HepG2 (cell line): ENCODE data around the gene PRR12. TPM values are rescaled to one million over a fixed set of nuclear protein-coding genes. Genes with fewer than 3 reads are reported as not detected.

Experiments
- DMAP1 ChIP-seq: IDR thresholded peaks from 2 replicates; pipeline ENCODE4 v1.6.1; 2016
- EZH2 ChIP-seq: conservative IDR thresholded peaks from 2 replicates; pipeline ENCODE4 v1.6.1; 2012; ENCODE audit warnings: mild to moderate bottlenecking, low read depth, low read length, moderate library complexity
- HNRNPLL ChIP-seq: fragments of 200-400 bp; formaldehyde crosslinking; IDR thresholded peaks from 2 replicates; pipeline ENCODE4 v1.6.1; 2017; ENCODE audit warnings: mild to moderate bottlenecking, low read depth, low read length; ENCODE audit not compliant: poor library complexity, severe bottlenecking
- LBX2 ChIP-seq: sonication (generic); formaldehyde crosslinking; IDR thresholded peaks from 2 replicates; pipeline ENCODE4 v1.5.0; 2020; ENCODE audit warnings: missing genetic modification reagents, mild to moderate bottlenecking, borderline replicate concordance
- PRDM10 ChIP-seq: sonication (generic); formaldehyde crosslinking; IDR thresholded peaks from 2 replicates; pipeline ENCODE4 v1.4.0; 2020; ENCODE audit warnings: low read depth, missing genetic modification reagents
- ZNF292 ChIP-seq: sonication (generic); formaldehyde crosslinking; IDR thresholded peaks from 2 replicates; pipeline ENCODE4 v1.8.1; 2022; ENCODE audit warnings: mild to moderate bottlenecking, low read depth, missing genetic modification reagents, borderline replicate concordance
- ZNF503 ChIP-seq: sonication (generic); formaldehyde crosslinking; IDR thresholded peaks from 2 replicates; pipeline ENCODE4 v1.4.0; 2020; ENCODE audit warnings: missing genetic modification reagents
- ZNF639 ChIP-seq: conservative IDR thresholded peaks from 2 replicates; pipeline ENCODE4 v1.6.1; 2018; ENCODE audit warnings: missing genetic modification reagents
- ZNF646 ChIP-seq: sonication (generic); formaldehyde crosslinking; IDR thresholded peaks from 2 replicates; pipeline ENCODE4 v1.9.0; 2021; ENCODE audit warnings: mild to moderate bottlenecking, missing genetic modification reagents
- ZNF792 ChIP-seq: IDR thresholded peaks from 2 replicates; pipeline ENCODE4 v1.6.1; 2016
- ZSCAN21 ChIP-seq: sonication (generic); formaldehyde crosslinking; IDR thresholded peaks from 2 replicates; pipeline ENCODE4 v1.8.0; 2022; ENCODE audit warnings: mild to moderate bottlenecking, missing genetic modification reagents, moderate library complexity, borderline replicate concordance
- polyA plus RNA-seq, 8 experiments: library from polyadenylated mRNA; depleted of rRNA in 3 of 8; stranded (reverse) in 7 of 8; unstranded in 1 of 8; fragments of >200 nt; fragmentation: Illumina TruSeq in 4 of 8; extraction: Trizol in 4 of 8; gene quantifications; 2 replicates each; pipeline versions ENCODE4 v1.2.1 to v1.2.3, GENCODE V29; 2011 to 2016; ENCODE audit warnings: low read depth in 4 of 8, missing spikeins in 1 of 8, mixed read lengths in 1 of 8; ENCODE audit not compliant: insufficient read depth in 1 of 8
- total RNA-seq, 5 experiments: library from RNA; depleted of rRNA; stranded (reverse); fragments of >200 nt; fragmentation: Illumina TruSeq; extraction: Trizol; gene quantifications; 2 replicates each; pipeline ENCODE4 v1.2.3, GENCODE V29; 2016; ENCODE audit warnings: low read depth in 1 of 5

The PRR12 gene
- total and polyA plus RNA-seq, 2 of the 13 experiments (the other 11 are each of a cell fraction or from before 2014, with no cell fraction given) = 0.62 to 1.5 TPM

- TF ChIP-seq ZNF503 (CRISPR knock-in tag) (no peak), EZH2 (no peak), ZSCAN21 (peak; percentile 35; the same call in 1 of the 2 replicates), ZNF792 (CRISPR knock-in tag) (no peak; the same call in 1 of the 2 replicates), ZNF639 (CRISPR knock-in tag) (peak; percentile 53; the same call in 1 of the 2 replicates), ZNF292 (0 out of 2 replicates have a peak, but pooled peaks have one; percentile 19), HNRNPLL (peak; percentile 95), LBX2 (CRISPR knock-in tag) (peak; percentile 36; the same call in 1 of the 2 replicates), ZNF646 (no peak), PRDM10 (CRISPR knock-in tag) (peak; percentile 71; the same call in 1 of the 2 replicates), DMAP1 (CRISPR knock-in tag) (peak; percentile 46; the same call in 1 of the 2 replicates)
Observed at GRCh38 chr19:49664171-49665035, 73.4 kb downstream of the PRR12 start (continued).
